ENCODE data around the gene STARD5.

The STARD5 gene

GRCh38 chr15:81297603-81298575 lies 26.1 kb downstream of the STARD5 start:
- DNase-seq (ENCODE audit: low spot score): no peak
- TF ChIP-seq CTCF (IDR thresholded peaks at IDR 0.05; ENCODE audit: extremely low read depth, missing control alignments): no peak

- no peak for DNase-seq (ENCODE audit: low spot score)
- TF ChIP-seq CTCF (IDR thresholded peaks at IDR 0.05; ENCODE audit: extremely low read depth, missing control alignments): no peak
Measured at GRCh38 chr15:81297147-81297572, 26.8 kb downstream of the STARD5 start.

- DNase-seq (ENCODE audit: low spot score): peak; percentile 55
- TF ChIP-seq CTCF (IDR thresholded peaks at IDR 0.05; ENCODE audit: extremely low read depth, missing control alignments): no peak
Measured at GRCh38 chr15:81296673-81297072, 27.3 kb downstream of the STARD5 start.

GRCh38 chr15:81296186-81296585 lies 27.8 kb downstream of the STARD5 start:
- DNase-seq (ENCODE audit: low spot score): no peak
- no peak for TF ChIP-seq CTCF (IDR thresholded peaks at IDR 0.05; ENCODE audit: extremely low read depth, missing control alignments)

- no peak for DNase-seq (ENCODE audit: low spot score)
- TF ChIP-seq CTCF (IDR thresholded peaks at IDR 0.05; ENCODE audit: extremely low read depth, missing control alignments): no peak
Measured at GRCh38 chr15:81295486-81296121, 28.3 kb downstream of the STARD5 start.

GRCh38 chr15:81294516-81294880 lies 29.4 kb downstream of the STARD5 start:
- peak; percentile 39 for TF ChIP-seq CTCF (IDR thresholded peaks at IDR 0.05; ENCODE audit: extremely low read depth, missing control alignments)
- no peak for DNase-seq (ENCODE audit: low spot score)
